ENCODE results near the gene CRY2. TPM values are rescaled to one million over a fixed set of nuclear protein-coding genes. Genes with fewer than 3 reads are reported as not detected.

Gene CRY2
- polyA plus RNA-seq, 1 donor (not counting 4 experiments of a cell fraction or from before 2014, with no cell fraction given) = 7.9 TPM

GRCh38 chr11:45799562-45799961 is 47.7 kb upstream of the CRY2 start:
- dilution Hi-C loops (cut with MboI; ENCODE audit: extremely low pct_ligation_motif_present, low sequenced_read_pairs) = no loop called here
- DNase-seq (ENCODE audit: low read depth, low spot score) = no peak

GRCh38 chr11:45800261-45800660 is 47.0 kb upstream of the CRY2 start:
- Histone ChIP-seq H3K4me1 (ENCODE audit: control insufficient read depth, extremely low read depth, insufficient read depth, low read length) (no peaks in the 10 kb centered on the region), H3K9me3 (ENCODE audit: control insufficient read depth, low read depth, low read length) (no peaks in the 10 kb centered on the region), H4K20me1 (ENCODE audit: control insufficient read depth, extremely low read depth, insufficient read depth, low read length) (no peaks in the 10 kb centered on the region), H2AFZ (ENCODE audit: control insufficient read depth, low read length) (no peak overlapping the region), H3K4me3 (ENCODE audit: control insufficient read depth in 2 of 3, extremely low read depth in 1 of 3, insufficient read depth in 2 of 3, low read depth in 1 of 3, low read length in 3 of 3) (no peak overlapping the region), H3K9ac (ENCODE audit: control insufficient read depth, extremely low read depth, insufficient read depth, low read length) (no peak overlapping the region), H3K27me3 (ENCODE audit: control insufficient read depth, extremely low read depth, insufficient read depth, low read length) (no peaks in the 10 kb centered on the region), H3K36me3 (ENCODE audit: control insufficient read depth in 2 of 2, extremely low read depth in 1 of 2, insufficient read depth in 2 of 2, low read length in 2 of 2) (no peaks in the 10 kb centered on the region), H3K79me2 (ENCODE audit: control insufficient read depth, insufficient read depth, low read length) (peaks cover under 1% of the 10 kb centered on the region), H3K9me1 (ENCODE audit: control insufficient read depth, extremely low read depth, insufficient read depth, low read length) (no peaks in the 10 kb centered on the region), H3K4me2 (ENCODE audit: control insufficient read depth, extremely low read depth, insufficient read depth, low read depth, low read length) (no peak overlapping the region), H3K27ac (ENCODE audit: control insufficient read depth, insufficient read depth, low read length) (no peak overlapping the region)
- TF ChIP-seq CTCF (optimal IDR thresholded peaks at IDR 0.05 in 1 of 3, IDR thresholded peaks at IDR 0.05 in 1 of 3, conservative IDR thresholded peaks at IDR 0.05 in 1 of 3; ENCODE audit: extremely low read depth in 1 of 3, insufficient read depth in 2 of 3, low read length in 3 of 3) (no peak), EZH2 (IDR thresholded peaks at IDR 0.05; ENCODE audit: low read length) (no peak)
- dilution Hi-C loops (cut with MboI; ENCODE audit: extremely low pct_ligation_motif_present, low sequenced_read_pairs) = no loop called here
- DNase-seq (ENCODE audit: low read depth, low spot score) (no peak), FAIRE-seq (no peak)

More at GRCh38 chr11:45799562-45799961, 47.7 kb upstream of the CRY2 start:
- no peaks in the 10 kb centered on the region for H3K9me3 ChIP-seq (ENCODE audit: control insufficient read depth, low read depth, low read length)
- no peaks in the 10 kb centered on the region for H3K9me1 ChIP-seq (ENCODE audit: control insufficient read depth, extremely low read depth, insufficient read depth, low read length)
- no peaks in the 10 kb centered on the region for H3K79me2 ChIP-seq (ENCODE audit: control insufficient read depth, insufficient read depth, low read length)
- H3K4me3 ChIP-seq (ENCODE audit: control insufficient read depth in 2 of 3, extremely low read depth in 1 of 3, insufficient read depth in 2 of 3, low read depth in 1 of 3, low read length in 3 of 3) = no peak overlapping the region
- no peak for FAIRE-seq
- no peak overlapping the region for H2AFZ ChIP-seq (ENCODE audit: control insufficient read depth, low read length)
- no peak for TF ChIP-seq CTCF (optimal IDR thresholded peaks at IDR 0.05 in 1 of 3, IDR thresholded peaks at IDR 0.05 in 1 of 3, conservative IDR thresholded peaks at IDR 0.05 in 1 of 3; ENCODE audit: extremely low read depth in 1 of 3, insufficient read depth in 2 of 3, low read length in 3 of 3)
- TF ChIP-seq EZH2 (IDR thresholded peaks at IDR 0.05; ENCODE audit: low read length) = no peak
- no peaks in the 10 kb centered on the region for H3K4me1 ChIP-seq (ENCODE audit: control insufficient read depth, extremely low read depth, insufficient read depth, low read length)
- H3K4me2 ChIP-seq (ENCODE audit: control insufficient read depth, extremely low read depth, insufficient read depth, low read depth, low read length) = no peak overlapping the region
- H3K27me3 ChIP-seq (ENCODE audit: control insufficient read depth, extremely low read depth, insufficient read depth, low read length) = no peaks in the 10 kb centered on the region
- no peaks in the 10 kb centered on the region for H4K20me1 ChIP-seq (ENCODE audit: control insufficient read depth, extremely low read depth, insufficient read depth, low read length)
- H3K27ac ChIP-seq (ENCODE audit: control insufficient read depth, insufficient read depth, low read length) = no peak overlapping the region
- no peaks in the 10 kb centered on the region for H3K36me3 ChIP-seq (ENCODE audit: control insufficient read depth in 2 of 2, extremely low read depth in 1 of 2, insufficient read depth in 2 of 2, low read length in 2 of 2)
- no peak overlapping the region for H3K9ac ChIP-seq (ENCODE audit: control insufficient read depth, extremely low read depth, insufficient read depth, low read length)
